GM21723 (cell line): ENCODE measurements around the gene SRD5A1.
"Not testable (repeated sequence)": the region's sequence is repeated elsewhere in the genome, so short reads cannot be mapped to it uniquely, and the experiment has no call there.

Source experiments
- ATAC-seq: cut with Tn5 transposase; IDR thresholded peaks from one replicate; pipeline ENCODE4 v1.9.1; 2021; ENCODE audit warnings: mild to moderate bottlenecking, moderate library complexity; ENCODE audit not compliant: unreplicated experiment

Gene SRD5A1

GRCh38 chr5:6642655-6643054 is 9.4 kb downstream of the SRD5A1 start:
- ATAC-seq = no peak

GRCh38 chr5:6644794-6645241 is 11.6 kb downstream of the SRD5A1 start:
- ATAC-seq = no peak

GRCh38 chr5:6645571-6646362 is 12.5 kb downstream of the SRD5A1 start:
- not testable (repeated sequence) for ATAC-seq

- no peak for ATAC-seq
Observed at GRCh38 chr5:6649186-6649585, 15.9 kb downstream of the SRD5A1 start.

- no peak for ATAC-seq
Observed at GRCh38 chr5:6649681-6650080, 16.4 kb downstream of the SRD5A1 start.

- ATAC-seq = peak; percentile 90
Observed at GRCh38 chr5:6652025-6652424, 18.8 kb downstream of the SRD5A1 start.

GRCh38 chr5:6655432-6655831 is 22.2 kb downstream of the SRD5A1 start:
- no peak for ATAC-seq

GRCh38 chr5:6656680-6657079 is 23.4 kb downstream of the SRD5A1 start:
- ATAC-seq = no peak

- ATAC-seq = peak; percentile 80
Observed at GRCh38 chr5:6659941-6660684, 26.9 kb downstream of the SRD5A1 start.

GRCh38 chr5:6660688-6661087 is 27.4 kb downstream of the SRD5A1 start:
- ATAC-seq = peak; percentile 43

GRCh38 chr5:6666762-6667161 is 33.5 kb downstream of the SRD5A1 start:
- no peak for ATAC-seq

GRCh38 chr5:6667648-6668047 is 34.4 kb downstream of the SRD5A1 start:
- no peak for ATAC-seq

GRCh38 chr5:6668717-6669116 is 35.5 kb downstream of the SRD5A1 start:
- not testable (repeated sequence) for ATAC-seq

GRCh38 chr5:6673031-6673430 is 39.8 kb downstream of the SRD5A1 start:
- ATAC-seq = no peak

GRCh38 chr5:6673963-6674362 is 40.7 kb downstream of the SRD5A1 start:
- no peak for ATAC-seq

- ATAC-seq = no peak
Observed at GRCh38 chr5:6674421-6674820, 41.2 kb downstream of the SRD5A1 start.

- no peak for ATAC-seq
Observed at GRCh38 chr5:6674886-6675285, 41.6 kb downstream of the SRD5A1 start.

GRCh38 chr5:6675784-6676491 is 42.7 kb downstream of the SRD5A1 start:
- no peak for ATAC-seq

- no peak for ATAC-seq
Observed at GRCh38 chr5:6676702-6677101, 43.5 kb downstream of the SRD5A1 start.

GRCh38 chr5:6678385-6678784 is 45.1 kb downstream of the SRD5A1 start:
- ATAC-seq = no peak

- no peak for ATAC-seq
Observed at GRCh38 chr5:6680922-6681321, 47.7 kb downstream of the SRD5A1 start.

GRCh38 chr5:6681682-6682081 is 48.4 kb downstream of the SRD5A1 start:
- no peak for ATAC-seq
